HepG2 (cell line): ENCODE data around the gene CERS5. TPM values are rescaled to one million over a fixed set of nuclear protein-coding genes. Genes with fewer than 3 reads are reported as not detected.

Source experiments
- CC2D1A ChIP-seq: sonication (generic); formaldehyde crosslinking; IDR thresholded peaks from 2 replicates; pipeline ENCODE4 v1.8.1; 2023; ENCODE audit warnings: mild to moderate bottlenecking, missing genetic modification reagents
- ESRRA ChIP-seq: sonication (generic); formaldehyde crosslinking; IDR thresholded peaks from 2 replicates; pipeline ENCODE4 v1.5.1; 2020; ENCODE audit warnings: mild to moderate bottlenecking, low read depth, missing genetic modification reagents
- HNRNPLL ChIP-seq: fragments of 200-400 bp; formaldehyde crosslinking; IDR thresholded peaks from 2 replicates; pipeline ENCODE4 v1.6.1; 2017; ENCODE audit warnings: mild to moderate bottlenecking, low read depth, low read length; ENCODE audit not compliant: poor library complexity, severe bottlenecking
- IKZF4 ChIP-seq: sonication (generic); formaldehyde crosslinking; IDR thresholded peaks from 2 replicates; pipeline ENCODE4 v1.5.1; 2020; ENCODE audit warnings: borderline replicate concordance, mild to moderate bottlenecking, low read depth, missing genetic modification reagents; ENCODE audit errors: not compliant biosample characterization
- MLLT10 ChIP-seq: sonication (generic); formaldehyde crosslinking; IDR thresholded peaks from 2 replicates; pipeline ENCODE4 v1.4.0; 2020; ENCODE audit warnings: missing genetic modification reagents
- STAG1 ChIP-seq: sonication (generic); formaldehyde crosslinking; IDR thresholded peaks from 2 replicates; pipeline ENCODE4 v1.4.0; 2020; ENCODE audit warnings: missing genetic modification reagents
- U2AF1 ChIP-seq: fragments of 200-400 bp; formaldehyde crosslinking; optimal IDR thresholded peaks from 2 replicates; pipeline ENCODE3; 2017; ENCODE audit warnings: mild to moderate bottlenecking, low read depth, low read length
- ZNF205 ChIP-seq: IDR thresholded peaks from 2 replicates; pipeline ENCODE4 v1.6.1; 2018; ENCODE audit warnings: missing biosample characterization, missing genetic modification reagents
- ZNF256 ChIP-seq: sonication (generic); formaldehyde crosslinking; conservative IDR thresholded peaks from 2 replicates; pipeline ENCODE4 v1.4.0; 2020; ENCODE audit warnings: missing genetic modification reagents
- ZNF354B ChIP-seq: sonication (generic); formaldehyde crosslinking; IDR thresholded peaks from 2 replicates; pipeline ENCODE4 v1.8.0; 2022; ENCODE audit warnings: mild to moderate bottlenecking, missing genetic modification reagents
- polyA plus RNA-seq, 8 experiments: library from polyadenylated mRNA; depleted of rRNA in 3 of 8; stranded (reverse) in 7 of 8; unstranded in 1 of 8; fragments of >200 nt; fragmentation: Illumina TruSeq in 4 of 8; extraction: Trizol in 4 of 8; gene quantifications; 2 replicates each; pipeline versions ENCODE4 v1.2.1 to v1.2.3, GENCODE V29; 2011 to 2016; ENCODE audit warnings: low read depth in 4 of 8, missing spikeins in 1 of 8, mixed read lengths in 1 of 8; ENCODE audit not compliant: insufficient read depth in 1 of 8
- total RNA-seq, 5 experiments: library from RNA; depleted of rRNA; stranded (reverse); fragments of >200 nt; fragmentation: Illumina TruSeq; extraction: Trizol; gene quantifications; 2 replicates each; pipeline ENCODE4 v1.2.3, GENCODE V29; 2016; ENCODE audit warnings: low read depth in 1 of 5
- TF ChIP-seq, protein P1 (sequence below): sonication (generic); formaldehyde crosslinking; IDR thresholded peaks from 2 replicates; pipeline ENCODE4 v1.9.0; 2021; ENCODE audit warnings: missing genetic modification reagents, borderline replicate concordance
- TF ChIP-seq, protein P2 (sequence below): sonication (generic); formaldehyde crosslinking; conservative IDR thresholded peaks from 2 replicates; pipeline ENCODE4 v1.4.0; 2020; ENCODE audit warnings: missing genetic modification reagents
- TF ChIP-seq, protein P3 (sequence below): sonication (generic); formaldehyde crosslinking; IDR thresholded peaks from 2 replicates; pipeline ENCODE4 v1.4.0; 2020; ENCODE audit warnings: mild to moderate bottlenecking, missing genetic modification reagents
- TF ChIP-seq, protein P4 (sequence below): sonication (generic); formaldehyde crosslinking; IDR thresholded peaks from 2 replicates; pipeline ENCODE4 v1.4.0; 2020; ENCODE audit warnings: missing genetic modification reagents

Gene CERS5
- total and polyA plus RNA-seq, 2 of the 13 experiments (the other 11 are each of a cell fraction or from before 2014, with no cell fraction given) = 22.3 to 48.8 TPM

DNA sequence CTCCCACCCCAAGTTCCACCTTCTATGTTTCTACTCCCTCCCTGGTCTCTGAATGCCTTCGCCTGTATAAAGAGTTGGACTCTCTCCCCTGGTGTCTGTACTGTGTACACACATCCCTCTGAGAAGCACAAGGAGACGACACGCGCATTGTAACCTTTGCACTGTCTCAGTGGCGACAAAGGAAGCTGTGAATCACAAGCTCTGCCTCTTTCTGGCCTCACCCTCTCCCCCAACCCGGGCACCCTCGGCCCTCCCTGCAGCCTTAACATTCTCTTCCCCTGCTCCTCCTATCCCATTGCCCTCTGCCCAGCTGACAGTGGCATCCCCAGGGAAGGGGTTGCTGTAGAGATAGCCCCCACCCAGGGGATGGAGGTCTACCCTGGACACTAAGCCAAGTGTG lies 84.5 kb downstream of the CERS5 start (continued):
- TF ChIP-seq, protein P1, sequence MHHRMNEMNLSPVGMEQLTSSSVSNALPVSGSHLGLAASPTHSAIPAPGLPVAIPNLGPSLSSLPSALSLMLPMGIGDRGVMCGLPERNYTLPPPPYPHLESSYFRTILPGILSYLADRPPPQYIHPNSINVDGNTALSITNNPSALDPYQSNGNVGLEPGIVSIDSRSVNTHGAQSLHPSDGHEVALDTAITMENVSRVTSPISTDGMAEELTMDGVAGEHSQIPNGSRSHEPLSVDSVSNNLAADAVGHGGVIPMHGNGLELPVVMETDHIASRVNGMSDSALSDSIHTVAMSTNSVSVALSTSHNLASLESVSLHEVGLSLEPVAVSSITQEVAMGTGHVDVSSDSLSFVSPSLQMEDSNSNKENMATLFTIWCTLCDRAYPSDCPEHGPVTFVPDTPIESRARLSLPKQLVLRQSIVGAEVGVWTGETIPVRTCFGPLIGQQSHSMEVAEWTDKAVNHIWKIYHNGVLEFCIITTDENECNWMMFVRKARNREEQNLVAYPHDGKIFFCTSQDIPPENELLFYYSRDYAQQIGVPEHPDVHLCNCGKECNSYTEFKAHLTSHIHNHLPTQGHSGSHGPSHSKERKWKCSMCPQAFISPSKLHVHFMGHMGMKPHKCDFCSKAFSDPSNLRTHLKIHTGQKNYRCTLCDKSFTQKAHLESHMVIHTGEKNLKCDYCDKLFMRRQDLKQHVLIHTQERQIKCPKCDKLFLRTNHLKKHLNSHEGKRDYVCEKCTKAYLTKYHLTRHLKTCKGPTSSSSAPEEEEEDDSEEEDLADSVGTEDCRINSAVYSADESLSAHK = no peak
- no peak for TF ChIP-seq ZNF354B (CRISPR knock-in tag)
- TF ChIP-seq, protein P2, sequence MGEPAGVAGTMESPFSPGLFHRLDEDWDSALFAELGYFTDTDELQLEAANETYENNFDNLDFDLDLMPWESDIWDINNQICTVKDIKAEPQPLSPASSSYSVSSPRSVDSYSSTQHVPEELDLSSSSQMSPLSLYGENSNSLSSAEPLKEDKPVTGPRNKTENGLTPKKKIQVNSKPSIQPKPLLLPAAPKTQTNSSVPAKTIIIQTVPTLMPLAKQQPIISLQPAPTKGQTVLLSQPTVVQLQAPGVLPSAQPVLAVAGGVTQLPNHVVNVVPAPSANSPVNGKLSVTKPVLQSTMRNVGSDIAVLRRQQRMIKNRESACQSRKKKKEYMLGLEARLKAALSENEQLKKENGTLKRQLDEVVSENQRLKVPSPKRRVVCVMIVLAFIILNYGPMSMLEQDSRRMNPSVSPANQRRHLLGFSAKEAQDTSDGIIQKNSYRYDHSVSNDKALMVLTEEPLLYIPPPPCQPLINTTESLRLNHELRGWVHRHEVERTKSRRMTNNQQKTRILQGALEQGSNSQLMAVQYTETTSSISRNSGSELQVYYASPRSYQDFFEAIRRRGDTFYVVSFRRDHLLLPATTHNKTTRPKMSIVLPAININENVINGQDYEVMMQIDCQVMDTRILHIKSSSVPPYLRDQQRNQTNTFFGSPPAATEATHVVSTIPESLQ = no peak
- TF ChIP-seq ZNF256 (CRISPR knock-in tag) = no peak
- no peak for TF ChIP-seq CC2D1A (CRISPR knock-in tag)
- TF ChIP-seq, protein P3, sequence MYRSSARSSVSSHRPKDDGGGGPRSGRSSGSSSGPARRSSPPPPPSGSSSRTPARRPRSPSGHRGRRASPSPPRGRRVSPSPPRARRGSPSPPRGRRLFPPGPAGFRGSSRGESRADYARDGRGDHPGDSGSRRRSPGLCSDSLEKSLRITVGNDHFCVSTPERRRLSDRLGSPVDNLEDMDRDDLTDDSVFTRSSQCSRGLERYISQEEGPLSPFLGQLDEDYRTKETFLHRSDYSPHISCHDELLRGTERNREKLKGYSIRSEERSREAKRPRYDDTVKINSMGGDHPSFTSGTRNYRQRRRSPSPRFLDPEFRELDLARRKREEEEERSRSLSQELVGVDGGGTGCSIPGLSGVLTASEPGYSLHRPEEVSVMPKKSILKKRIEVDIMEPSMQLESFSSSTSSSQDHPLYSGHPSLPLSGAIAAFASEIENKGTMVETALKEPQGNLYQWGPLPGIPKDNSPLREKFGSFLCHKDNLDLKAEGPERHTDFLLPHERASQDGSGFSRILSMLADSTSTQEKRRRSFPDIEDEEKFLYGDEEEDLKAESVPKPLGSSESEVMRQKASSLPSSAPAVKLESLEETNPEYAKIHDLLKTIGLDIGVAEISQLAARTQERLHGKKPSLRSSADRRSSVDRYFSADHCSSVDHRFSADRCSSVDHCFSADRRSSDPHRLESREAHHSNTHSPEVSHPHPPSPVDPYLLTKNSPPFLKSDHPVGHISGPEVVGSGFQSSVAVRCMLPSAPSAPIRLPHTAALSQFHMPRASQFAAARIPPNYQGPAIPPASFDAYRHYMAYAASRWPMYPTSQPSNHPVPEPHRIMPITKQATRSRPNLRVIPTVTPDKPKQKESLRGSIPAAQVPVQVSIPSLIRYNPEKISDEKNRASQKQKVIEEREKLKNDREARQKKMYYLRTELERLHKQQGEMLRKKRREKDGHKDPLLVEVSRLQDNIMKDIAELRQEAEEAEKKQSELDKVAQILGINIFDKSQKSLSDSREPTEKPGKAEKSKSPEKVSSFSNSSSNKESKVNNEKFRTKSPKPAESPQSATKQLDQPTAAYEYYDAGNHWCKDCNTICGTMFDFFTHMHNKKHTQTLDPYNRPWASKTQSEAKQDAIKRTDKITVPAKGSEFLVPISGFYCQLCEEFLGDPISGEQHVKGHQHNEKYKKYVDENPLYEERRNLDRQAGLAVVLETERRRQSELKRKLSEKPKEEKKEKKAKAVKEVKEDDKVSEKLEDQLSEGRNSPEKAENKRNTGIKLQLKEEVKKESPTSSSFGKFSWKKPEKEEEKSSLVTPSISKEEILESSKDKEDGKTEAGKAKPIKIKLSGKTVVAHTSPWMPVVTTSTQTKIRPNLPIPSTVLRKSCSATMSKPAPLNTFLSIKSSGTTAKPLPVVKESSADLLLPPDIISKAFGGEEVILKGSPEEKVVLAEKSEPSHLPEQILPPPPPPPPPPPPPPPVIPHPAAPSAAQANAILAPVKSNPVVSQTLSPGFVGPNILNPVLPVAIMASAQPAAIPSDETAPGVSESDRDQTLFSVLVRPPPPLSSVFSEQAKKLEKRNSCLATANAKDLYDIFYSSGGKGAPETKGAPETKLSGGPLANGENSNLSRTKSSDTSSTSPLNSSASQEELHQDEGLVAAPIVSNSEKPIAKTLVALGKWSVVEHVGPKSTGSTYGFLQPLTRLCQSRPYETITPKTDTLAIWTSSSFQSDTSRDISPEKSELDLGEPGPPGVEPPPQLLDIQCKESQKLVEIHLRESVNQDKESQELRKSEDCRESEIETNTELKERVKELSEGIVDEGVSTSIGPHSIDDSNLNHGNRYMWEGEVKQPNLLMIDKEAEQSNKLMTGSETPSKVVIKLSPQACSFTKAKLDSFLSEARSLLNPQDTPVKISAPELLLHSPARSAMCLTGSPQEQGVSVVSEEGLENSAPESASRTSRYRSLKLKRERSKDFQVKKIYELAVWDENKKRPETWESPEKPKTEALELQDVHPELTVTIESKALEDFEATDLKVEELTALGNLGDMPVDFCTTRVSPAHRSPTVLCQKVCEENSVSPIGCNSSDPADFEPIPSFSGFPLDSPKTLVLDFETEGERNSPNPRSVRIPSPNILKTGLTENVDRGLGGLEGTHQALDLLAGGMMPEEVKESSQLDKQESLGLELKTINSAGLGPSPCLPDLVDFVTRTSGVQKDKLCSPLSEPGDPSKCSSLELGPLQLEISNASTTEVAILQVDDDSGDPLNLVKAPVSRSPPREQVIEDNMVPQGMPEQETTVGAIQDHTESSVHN = no peak
- TF ChIP-seq STAG1 (CRISPR knock-in tag) = no peak
- no peak for TF ChIP-seq U2AF1
- no peak for TF ChIP-seq HNRNPLL
- TF ChIP-seq, protein P4, sequence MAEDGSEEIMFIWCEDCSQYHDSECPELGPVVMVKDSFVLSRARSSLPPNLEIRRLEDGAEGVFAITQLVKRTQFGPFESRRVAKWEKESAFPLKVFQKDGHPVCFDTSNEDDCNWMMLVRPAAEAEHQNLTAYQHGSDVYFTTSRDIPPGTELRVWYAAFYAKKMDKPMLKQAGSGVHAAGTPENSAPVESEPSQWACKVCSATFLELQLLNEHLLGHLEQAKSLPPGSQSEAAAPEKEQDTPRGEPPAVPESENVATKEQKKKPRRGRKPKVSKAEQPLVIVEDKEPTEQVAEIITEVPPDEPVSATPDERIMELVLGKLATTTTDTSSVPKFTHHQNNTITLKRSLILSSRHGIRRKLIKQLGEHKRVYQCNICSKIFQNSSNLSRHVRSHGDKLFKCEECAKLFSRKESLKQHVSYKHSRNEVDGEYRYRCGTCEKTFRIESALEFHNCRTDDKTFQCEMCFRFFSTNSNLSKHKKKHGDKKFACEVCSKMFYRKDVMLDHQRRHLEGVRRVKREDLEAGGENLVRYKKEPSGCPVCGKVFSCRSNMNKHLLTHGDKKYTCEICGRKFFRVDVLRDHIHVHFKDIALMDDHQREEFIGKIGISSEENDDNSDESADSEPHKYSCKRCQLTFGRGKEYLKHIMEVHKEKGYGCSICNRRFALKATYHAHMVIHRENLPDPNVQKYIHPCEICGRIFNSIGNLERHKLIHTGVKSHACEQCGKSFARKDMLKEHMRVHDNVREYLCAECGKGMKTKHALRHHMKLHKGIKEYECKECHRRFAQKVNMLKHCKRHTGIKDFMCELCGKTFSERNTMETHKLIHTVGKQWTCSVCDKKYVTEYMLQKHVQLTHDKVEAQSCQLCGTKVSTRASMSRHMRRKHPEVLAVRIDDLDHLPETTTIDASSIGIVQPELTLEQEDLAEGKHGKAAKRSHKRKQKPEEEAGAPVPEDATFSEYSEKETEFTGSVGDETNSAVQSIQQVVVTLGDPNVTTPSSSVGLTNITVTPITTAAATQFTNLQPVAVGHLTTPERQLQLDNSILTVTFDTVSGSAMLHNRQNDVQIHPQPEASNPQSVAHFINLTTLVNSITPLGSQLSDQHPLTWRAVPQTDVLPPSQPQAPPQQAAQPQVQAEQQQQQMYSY (CRISPR knock-in tag) = no peak
- no peak for TF ChIP-seq MLLT10 (CRISPR knock-in tag)
- no peak for TF ChIP-seq ZNF205 (CRISPR knock-in tag)
- TF ChIP-seq ESRRA (CRISPR knock-in tag) = no peak
- no peak for TF ChIP-seq IKZF4 (CRISPR knock-in tag)
